Measurements from ENCODE around the gene DEPDC4. TPM values are rescaled to one million over a fixed set of nuclear protein-coding genes. Genes with fewer than 3 reads are reported as not detected.

The DEPDC4 gene
- total and polyA plus RNA-seq, 11 donors, result 0.33 to 1.3 (median 0.60) TPM; not detected in 3

DNA sequence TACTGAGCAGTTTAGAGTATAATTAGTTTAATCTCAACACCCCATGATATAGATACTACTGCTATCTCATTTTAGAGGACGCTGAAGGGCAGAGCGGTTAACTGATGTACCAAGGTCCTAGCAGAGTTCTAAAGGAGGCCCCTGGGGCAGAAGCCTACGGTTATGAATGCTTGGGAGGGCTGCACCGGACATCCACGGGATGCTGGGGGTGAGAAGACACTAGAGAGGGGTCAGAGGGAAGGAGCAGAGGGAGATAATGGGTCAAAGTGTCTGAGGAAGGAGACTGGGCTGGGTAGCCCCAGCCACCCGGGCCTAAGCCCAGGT is 67.9 kb downstream of the DEPDC4 start:
- H3K4me1 ChIP-seq, result peaks cover 0 to 27% (median 14%) of the 10 kb centered on the region in 12 donors
- H3K4me3 ChIP-seq, result peak overlapping the region; percentile 54 to 94 (median 66)
- peak overlapping the region in 1 of 12 donors; percentile 84 for H3K27ac ChIP-seq
- TF ChIP-seq, protein P1, sequence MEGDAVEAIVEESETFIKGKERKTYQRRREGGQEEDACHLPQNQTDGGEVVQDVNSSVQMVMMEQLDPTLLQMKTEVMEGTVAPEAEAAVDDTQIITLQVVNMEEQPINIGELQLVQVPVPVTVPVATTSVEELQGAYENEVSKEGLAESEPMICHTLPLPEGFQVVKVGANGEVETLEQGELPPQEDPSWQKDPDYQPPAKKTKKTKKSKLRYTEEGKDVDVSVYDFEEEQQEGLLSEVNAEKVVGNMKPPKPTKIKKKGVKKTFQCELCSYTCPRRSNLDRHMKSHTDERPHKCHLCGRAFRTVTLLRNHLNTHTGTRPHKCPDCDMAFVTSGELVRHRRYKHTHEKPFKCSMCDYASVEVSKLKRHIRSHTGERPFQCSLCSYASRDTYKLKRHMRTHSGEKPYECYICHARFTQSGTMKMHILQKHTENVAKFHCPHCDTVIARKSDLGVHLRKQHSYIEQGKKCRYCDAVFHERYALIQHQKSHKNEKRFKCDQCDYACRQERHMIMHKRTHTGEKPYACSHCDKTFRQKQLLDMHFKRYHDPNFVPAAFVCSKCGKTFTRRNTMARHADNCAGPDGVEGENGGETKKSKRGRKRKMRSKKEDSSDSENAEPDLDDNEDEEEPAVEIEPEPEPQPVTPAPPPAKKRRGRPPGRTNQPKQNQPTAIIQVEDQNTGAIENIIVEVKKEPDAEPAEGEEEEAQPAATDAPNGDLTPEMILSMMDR (IDR thresholded peaks at IDR 0.05), result no peak
- TF ChIP-seq POLR2A (IDR thresholded peaks at IDR 0.05), result no peak
- DNase-seq (no peak), ATAC-seq (no peak)
- no peaks in the 10 kb centered on the region for H3K27me3 ChIP-seq
- H3K9me3 ChIP-seq, result no peaks in the 10 kb centered on the region
- intact Hi-C loops (cut with DNase I), result loop anchor here in 3 of 10 donors (5.0 to 10.0 kb wide), 3 partner anchors 37 to 57 kb away; partner anchors contain the start of gene BLTP3B (in 3 of the 3)
- H3K36me3 ChIP-seq, result peaks cover 0 to 7% (median 0%) of the 10 kb centered on the region in 9 donors
- WGBS, 4 donors, result 34 to 46% (median 37%) methylated on average over 6 of the region's 6 CpGs

- H3K4me1 ChIP-seq, result peaks cover 0 to 26% (median 13%) of the 10 kb centered on the region in 12 donors
- ATAC-seq (no peak), DNase-seq (no peak)
- H3K9me3 ChIP-seq, result no peaks in the 10 kb centered on the region
- TF ChIP-seq, protein P1 (IDR thresholded peaks at IDR 0.05), result no peak
- no peak for TF ChIP-seq POLR2A (IDR thresholded peaks at IDR 0.05)
- 90 to 94% (median 94%) methylated on average over 4 of the region's 4 CpGs for WGBS, 4 donors
- no peak overlapping the region for H3K27ac ChIP-seq
- H3K36me3 ChIP-seq, result no peaks in the 10 kb centered on the region
- no peak overlapping the region for H3K4me3 ChIP-seq
- intact Hi-C loops (cut with DNase I), result loop anchor here in 3 of 10 donors (5.0 to 10.0 kb wide), 3 partner anchors 35 to 55 kb away; partner anchors contain the start of gene BLTP3B (in 3 of the 3)
- H3K27me3 ChIP-seq, result no peaks in the 10 kb centered on the region
These were observed 69.4 kb downstream of the DEPDC4 start for GRCh38 chr12:100197486-100197885.

DNA sequence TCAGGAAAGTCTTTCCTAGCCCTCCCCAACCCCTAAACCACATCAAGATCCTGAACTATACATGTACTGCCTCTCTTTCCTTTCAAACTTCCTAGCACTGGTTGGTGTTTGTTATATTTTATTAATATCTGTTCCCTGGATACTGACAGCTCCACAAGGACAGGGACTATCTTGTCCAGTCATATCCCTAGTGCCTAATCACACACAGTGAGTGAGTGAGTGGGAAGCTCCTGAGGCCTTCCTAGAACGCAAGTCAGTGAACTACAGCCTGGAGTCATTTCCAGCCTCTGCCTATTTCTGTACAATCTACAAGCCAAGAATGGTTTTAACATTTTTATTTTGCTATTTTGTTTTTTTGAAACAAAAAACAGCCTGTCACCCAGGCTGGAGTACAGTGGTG is 73.8 kb downstream of the DEPDC4 start:
- Histone ChIP-seq H3K36me3 (no peaks in the 10 kb centered on the region), H3K27me3 (no peaks in the 10 kb centered on the region), H3K4me3 (no peak overlapping the region), H3K27ac (peak overlapping the region in 3 of 12 donors; percentile 3 to 34 (median 30)), H3K4me1 (no peaks in the 10 kb centered on the region), H3K9me3 (no peaks in the 10 kb centered on the region)
- ATAC-seq (peak in 2 of 4 donors; percentile 36 to 55), DNase-seq (no peak)
- intact Hi-C loops (cut with DNase I), result loop anchor here in 2 of 10 donors (10.0 kb wide), 1 partner anchor 48 kb away; the partner anchor contains the start of gene BLTP3B (in 2 of the 2)
- 82 to 89% (median 85%) methylated on average over 1 of the region's 1 CpG for WGBS, 4 donors
- TF ChIP-seq, protein P1 (IDR thresholded peaks at IDR 0.05), result no peak
- TF ChIP-seq POLR2A (IDR thresholded peaks at IDR 0.05), result no peak

Other genes starting within 250 kb of the DEPDC4 start
- gene BLTP3B, start 124.2 kb downstream of the DEPDC4 start, total RNA-seq, result 10 to 100 TPM; 14.0 to 22.4 (median 16.2) TPM
- 10 to 100 TPM in 1 of 2 donors, 1 to 10 TPM in 1; 3.7 to 18.7 TPM for gene BLTP3B, start 124.2 kb downstream of the DEPDC4 start, polyA plus RNA-seq
- gene ACTR6, start 66.3 kb downstream of the DEPDC4 start, total RNA-seq, result 10 to 100 TPM in 8 of 9 donors, 1 to 10 TPM in 1; 8.9 to 29.5 (median 21.9) TPM
- 10 to 100 TPM in 1 of 2 donors, 1 to 10 TPM in 1; 9.3 to 27.1 TPM for gene ACTR6, start 66.3 kb downstream of the DEPDC4 start, polyA plus RNA-seq
- gene SCYL2, start 98 bp upstream of the DEPDC4 start, total RNA-seq, result 10 to 100 TPM; 23.7 to 41.3 (median 33.8) TPM
- gene SCYL2, start 98 bp upstream of the DEPDC4 start, polyA plus RNA-seq, result 10 to 100 TPM in 1 of 2 donors, 1 to 10 TPM in 1; 8.1 to 21.7 TPM
- under 1 TPM in 1 of 9 donors, not detected in 8; 0.15 TPM for gene SLC17A8, start 90.0 kb upstream of the DEPDC4 start, total RNA-seq
- not detected for gene SLC17A8, start 90.0 kb upstream of the DEPDC4 start, polyA plus RNA-seq
- gene NR1H4, start 206.8 kb upstream of the DEPDC4 start, total RNA-seq, result not detected
- gene NR1H4, start 206.8 kb upstream of the DEPDC4 start, polyA plus RNA-seq, result not detected